ENCODE data around the gene USP34. TPM values are rescaled to one million over a fixed set of nuclear protein-coding genes. Genes with fewer than 3 reads are reported as not detected.

The USP34 gene
- total and polyA plus RNA-seq, 5 experiments from 2014 or later = 14.5 to 157 (median 19.1) TPM

GRCh38 chr2:61281321-61281720 lies 189.6 kb downstream of the USP34 start:
- POLR2A ChIA-PET = no interaction called here
- no peaks in the 10 kb centered on the region for H3K4me1 Mint-ChIP-seq
- H3K27ac Mint-ChIP-seq = peak overlapping the region in 1 of 10 donors; percentile 34

GRCh38 chr2:61277756-61278155 lies 193.1 kb downstream of the USP34 start:
- Mint-ChIP-seq H3K27me3 (no peaks in the 10 kb centered on the region), H3K27ac (peak overlapping the region in 1 of 10 donors; percentile 25), H3K9me3 (no peaks in the 10 kb centered on the region), H3K36me3 (peaks cover 0 to 87% (median 25%) of the 10 kb centered on the region in 3 donors), H3K4me3 (no peak overlapping the region), H3K4me1 (peaks cover 0 to under 1% (median 0%) of the 10 kb centered on the region in 4 donors)
- POLR2A ChIA-PET = no interaction called here
- DNase-seq (no peak), ATAC-seq (no peak)

More at GRCh38 chr2:61281321-61281720, 189.6 kb downstream of the USP34 start:
- DNase-seq (no peak), ATAC-seq (no peak)
- Mint-ChIP-seq H3K36me3 (peaks cover 0 to 81% (median 26%) of the 10 kb centered on the region in 3 donors), H3K4me3 (no peak overlapping the region), H3K9me3 (no peaks in the 10 kb centered on the region), H3K27me3 (no peaks in the 10 kb centered on the region)

- H3K36me3 Mint-ChIP-seq = peaks cover 0 to 80% (median 32%) of the 10 kb centered on the region in 3 donors
- H3K27me3 Mint-ChIP-seq = no peaks in the 10 kb centered on the region
- H3K4me1 Mint-ChIP-seq = peaks cover 0 to 3% (median under 1%) of the 10 kb centered on the region in 4 donors
- no peak for ATAC-seq
- H3K9me3 Mint-ChIP-seq = no peaks in the 10 kb centered on the region
- H3K27ac Mint-ChIP-seq = no peak overlapping the region
- POLR2A ChIA-PET = no interaction called here
- H3K4me3 Mint-ChIP-seq = no peak overlapping the region
- no peak for DNase-seq
These were observed 195.2 kb downstream of the USP34 start for GRCh38 chr2:61275575-61276184.

GRCh38 chr2:61272421-61273070 lies 198.3 kb downstream of the USP34 start:
- no peak for ATAC-seq
- POLR2A ChIA-PET = interaction anchor here (0.6 to 0.7 kb wide), 2 partner anchors 13 to 266 kb away, joined by 3 to 5 read pairs; no protein-coding TSS in a partner anchor
- Mint-ChIP-seq H3K9me3 (no peaks in the 10 kb centered on the region), H3K27me3 (no peaks in the 10 kb centered on the region), H3K4me3 (no peak overlapping the region), H3K36me3 (peaks cover 0 to 72% (median 29%) of the 10 kb centered on the region in 3 donors), H3K27ac (peak overlapping the region in 2 of 10 donors; percentile 1 to 38), H3K4me1 (peaks cover 0 to 3% (median under 1%) of the 10 kb centered on the region in 4 donors)
- no peak for DNase-seq

- no peak for ATAC-seq
- peak overlapping the region in 3 of 10 donors; percentile 40 to 65 (median 62) for H3K27ac Mint-ChIP-seq
- no peak for DNase-seq
- peaks cover 0 to 67% (median 28%) of the 10 kb centered on the region in 3 donors for H3K36me3 Mint-ChIP-seq
- H3K27me3 Mint-ChIP-seq = no peaks in the 10 kb centered on the region
- no peak overlapping the region for H3K4me3 Mint-ChIP-seq
- H3K9me3 Mint-ChIP-seq = no peaks in the 10 kb centered on the region
- POLR2A ChIA-PET = no interaction called here
- peaks cover 0 to 4% (median 1%) of the 10 kb centered on the region in 4 donors for H3K4me1 Mint-ChIP-seq
These were observed 202.6 kb downstream of the USP34 start for GRCh38 chr2:61268249-61268648.

GRCh38 chr2:61266632-61267505 lies 204.0 kb downstream of the USP34 start:
- peak overlapping the region in 2 of 10 donors; percentile 4 to 15 for H3K27ac Mint-ChIP-seq
- POLR2A ChIA-PET = no interaction called here
- H3K4me1 Mint-ChIP-seq = peaks cover 0 to 2% (median 0%) of the 10 kb centered on the region in 4 donors
- H3K4me3 Mint-ChIP-seq = no peak overlapping the region
- ATAC-seq (no peak), DNase-seq (no peak)
- no peaks in the 10 kb centered on the region for H3K9me3 Mint-ChIP-seq
- H3K27me3 Mint-ChIP-seq = no peaks in the 10 kb centered on the region
- H3K36me3 Mint-ChIP-seq = peaks cover 0 to 66% (median 32%) of the 10 kb centered on the region in 3 donors

- Mint-ChIP-seq H3K9me3 (no peaks in the 10 kb centered on the region), H3K4me3 (no peak overlapping the region), H3K36me3 (peaks cover 0 to 72% (median 30%) of the 10 kb centered on the region in 3 donors), H3K27me3 (no peaks in the 10 kb centered on the region), H3K27ac (peak overlapping the region in 2 of 10 donors; percentile 13 to 48), H3K4me1 (peaks cover 0 to 2% (median 0%) of the 10 kb centered on the region in 4 donors)
- ATAC-seq (no peak), DNase-seq (no peak)
- POLR2A ChIA-PET = no interaction called here
These were observed 207.1 kb downstream of the USP34 start for GRCh38 chr2:61263830-61264229.

GRCh38 chr2:61262699-61263098 lies 208.2 kb downstream of the USP34 start:
- Mint-ChIP-seq H3K4me3 (no peak overlapping the region), H3K9me3 (no peaks in the 10 kb centered on the region), H3K36me3 (peaks cover 8 to 74% (median 35%) of the 10 kb centered on the region in 3 donors), H3K27me3 (no peaks in the 10 kb centered on the region), H3K27ac (peak overlapping the region in 3 of 10 donors; percentile 8 to 48 (median 41)), H3K4me1 (peaks cover 0 to 4% (median 0%) of the 10 kb centered on the region in 4 donors)
- POLR2A ChIA-PET = interaction anchor here (0.6 kb wide), 1 partner anchor 81 kb away, joined by 3 read pairs; no protein-coding TSS in a partner anchor
- ATAC-seq (no peak), DNase-seq (no peak)

- DNase-seq (no peak), ATAC-seq (no peak)
- Mint-ChIP-seq H3K4me1 (peaks cover 0 to 7% (median 0%) of the 10 kb centered on the region in 4 donors), H3K27me3 (no peaks in the 10 kb centered on the region), H3K36me3 (peaks cover 12 to 82% (median 36%) of the 10 kb centered on the region in 3 donors), H3K9me3 (no peaks in the 10 kb centered on the region), H3K4me3 (no peak overlapping the region), H3K27ac (no peak overlapping the region)
- POLR2A ChIA-PET = no interaction called here
These were observed 213.4 kb downstream of the USP34 start for GRCh38 chr2:61257446-61257845.

- H3K27ac Mint-ChIP-seq = peak overlapping the region in 1 of 10 donors; percentile 25
- H3K27me3 Mint-ChIP-seq = no peaks in the 10 kb centered on the region
- POLR2A ChIA-PET = no interaction called here
- DNase-seq = no peak
- peaks cover 0 to 7% (median 0%) of the 10 kb centered on the region in 4 donors for H3K4me1 Mint-ChIP-seq
- H3K4me3 Mint-ChIP-seq = no peak overlapping the region
- peaks cover 12 to 83% (median 30%) of the 10 kb centered on the region in 3 donors for H3K36me3 Mint-ChIP-seq
- ATAC-seq = no peak
- no peaks in the 10 kb centered on the region for H3K9me3 Mint-ChIP-seq
These were observed 215.1 kb downstream of the USP34 start for GRCh38 chr2:61255580-61256437.

- POLR2A ChIA-PET = no interaction called here
- peaks cover 12 to 88% (median 30%) of the 10 kb centered on the region in 3 donors for H3K36me3 Mint-ChIP-seq
- ATAC-seq = no peak
These were observed 216.4 kb downstream of the USP34 start for GRCh38 chr2:61254536-61254935.

GRCh38 chr2:61253136-61253535 lies 217.8 kb downstream of the USP34 start:
- POLR2A ChIA-PET = no interaction called here
- H3K27ac Mint-ChIP-seq = peak overlapping the region in 4 of 10 donors; percentile 14 to 64 (median 38)
- peaks cover 7 to 82% (median 26%) of the 10 kb centered on the region in 3 donors for H3K36me3 Mint-ChIP-seq
- H3K9me3 Mint-ChIP-seq = no peaks in the 10 kb centered on the region
- H3K4me1 Mint-ChIP-seq = peaks cover 0 to 5% (median 1%) of the 10 kb centered on the region in 4 donors
- ATAC-seq (no peak), DNase-seq (no peak)
- H3K4me3 Mint-ChIP-seq = no peak overlapping the region
- no peaks in the 10 kb centered on the region for H3K27me3 Mint-ChIP-seq

More at GRCh38 chr2:61254536-61254935, 216.4 kb downstream of the USP34 start:
- Mint-ChIP-seq H3K27ac (peak overlapping the region in 3 of 10 donors; percentile 15 to 72 (median 27)), H3K4me3 (no peak overlapping the region), H3K27me3 (no peaks in the 10 kb centered on the region), H3K9me3 (no peaks in the 10 kb centered on the region), H3K4me1 (peaks cover 0 to 7% (median 1%) of the 10 kb centered on the region in 4 donors)
- no peak for DNase-seq

All from naive thymus-derived CD8-positive, alpha-beta T cell (primary cell).